Measurements from ENCODE around the gene PTCD3.

The PTCD3 gene

GRCh38 chr2:86066915-86067314, 39.1 kb upstream of the PTCD3 start:
- no peak overlapping the region for H3K4me3 ChIP-seq (ENCODE audit: low read depth, low read length)
- TF ChIP-seq CTCF (IDR thresholded peaks at IDR 0.05; ENCODE audit: control insufficient read depth, extremely low read depth, insufficient read depth), result no peak
- no peak for DNase-seq (ENCODE audit: low read depth)

- no peak for TF ChIP-seq CTCF (IDR thresholded peaks at IDR 0.05; ENCODE audit: control insufficient read depth, extremely low read depth, insufficient read depth)
- no peak overlapping the region for H3K4me3 ChIP-seq (ENCODE audit: low read depth, low read length)
- no peak for DNase-seq (ENCODE audit: low read depth)
These were observed 37.9 kb upstream of the PTCD3 start for GRCh38 chr2:86068136-86068588.

GRCh38 chr2:86068648-86069047, 37.4 kb upstream of the PTCD3 start:
- TF ChIP-seq CTCF (IDR thresholded peaks at IDR 0.05; ENCODE audit: control insufficient read depth, extremely low read depth, insufficient read depth), result no peak
- no peak overlapping the region for H3K4me3 ChIP-seq (ENCODE audit: low read depth, low read length)
- no peak for DNase-seq (ENCODE audit: low read depth)

- no peak overlapping the region for H3K4me3 ChIP-seq (ENCODE audit: low read depth, low read length)
- no peak for DNase-seq (ENCODE audit: low read depth)
- TF ChIP-seq CTCF (IDR thresholded peaks at IDR 0.05; ENCODE audit: control insufficient read depth, extremely low read depth, insufficient read depth), result no peak
These were observed 36.8 kb upstream of the PTCD3 start for GRCh38 chr2:86069091-86069685.

DNA sequence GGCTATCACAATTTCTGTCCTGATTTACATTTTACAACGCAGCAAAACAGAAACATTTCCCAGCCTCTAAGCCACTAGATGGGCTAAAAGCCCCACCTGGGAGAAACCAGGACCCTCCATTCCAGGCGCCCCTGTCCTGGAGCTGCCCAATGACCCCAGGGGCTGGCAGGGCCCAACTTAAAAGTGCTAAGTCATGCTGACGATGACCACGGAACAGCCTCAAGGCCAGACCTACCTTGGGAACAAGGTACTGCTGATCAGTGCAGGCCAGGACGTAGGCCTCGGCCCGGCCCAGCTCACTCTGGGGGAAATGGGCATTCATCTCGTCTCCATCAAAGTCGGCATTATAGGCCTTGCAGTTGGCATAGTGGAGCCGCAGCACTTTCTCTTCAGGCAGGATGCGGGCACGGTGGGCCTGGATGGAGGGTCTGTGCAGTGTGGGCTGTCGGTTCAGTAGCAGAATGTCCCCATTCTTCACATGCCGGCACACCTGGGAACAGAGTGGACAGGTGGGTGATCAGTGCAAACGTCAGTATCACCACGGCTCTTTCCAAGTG, 36.2 kb upstream of the PTCD3 start:
- DNase-seq (ENCODE audit: low read depth), result no peak
- TF ChIP-seq CTCF (IDR thresholded peaks at IDR 0.05; ENCODE audit: control insufficient read depth, extremely low read depth, insufficient read depth), result no peak

DNA sequence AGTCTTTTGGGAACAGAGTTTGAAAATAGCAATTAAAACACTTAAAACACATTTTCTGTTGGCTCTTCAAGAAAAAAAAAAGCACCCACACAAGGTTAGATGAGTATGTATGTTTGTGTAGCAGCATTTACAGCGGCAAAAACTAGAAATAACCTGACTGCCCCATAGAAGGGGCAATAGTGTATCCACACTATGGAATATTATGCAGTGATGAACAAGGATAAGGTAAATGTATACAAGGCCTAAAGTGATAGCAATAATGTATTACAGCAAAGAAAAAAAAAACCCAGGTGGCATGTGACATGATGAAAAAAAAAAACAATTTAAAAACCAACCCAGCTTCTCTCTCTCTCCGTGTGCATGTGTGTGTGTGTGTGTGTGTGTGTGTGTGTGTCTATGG, 35.2 kb upstream of the PTCD3 start:
- H3K4me3 ChIP-seq (ENCODE audit: low read depth, low read length), result no peak overlapping the region
- TF ChIP-seq CTCF (IDR thresholded peaks at IDR 0.05; ENCODE audit: control insufficient read depth, extremely low read depth, insufficient read depth), result no peak
- no peak for DNase-seq (ENCODE audit: low read depth)

More for the DNA sequence above, 36.2 kb upstream of the PTCD3 start:
- no peak overlapping the region for H3K4me3 ChIP-seq (ENCODE audit: low read depth, low read length)
